ENCODE measurements around the gene RHBDF2.

Gene RHBDF2

GRCh38 chr17:76452660-76453430 lies 48.4 kb downstream of the RHBDF2 start, which contains the start of gene UBE2O:
UBE2O (minus strand) TSS chr17:76453152; CDS start chr17:76453141, 11 bp downstream.
- peak; percentile 72 to 92 for DNase-seq

- DNase-seq: no peak
Measured at GRCh38 chr17:76452127-76452659, 49.0 kb downstream of the RHBDF2 start.

- DNase-seq: no peak
Measured at GRCh38 chr17:76451506-76451905, 49.7 kb downstream of the RHBDF2 start.

- DNase-seq: no peak
Measured at GRCh38 chr17:76449126-76449525, 52.1 kb downstream of the RHBDF2 start.

- no peak for DNase-seq
Measured at GRCh38 chr17:76447931-76448652, 53.1 kb downstream of the RHBDF2 start.

- DNase-seq: no peak
Measured at GRCh38 chr17:76446449-76447231, 54.6 kb downstream of the RHBDF2 start.

- no peak for DNase-seq
Measured at GRCh38 chr17:76445697-76446448, 55.4 kb downstream of the RHBDF2 start.

GRCh38 chr17:76444518-76445311 lies 56.5 kb downstream of the RHBDF2 start:
- no peak for DNase-seq

GRCh38 chr17:76442341-76443338 lies 58.6 kb downstream of the RHBDF2 start:
- DNase-seq: no peak

GRCh38 chr17:76441686-76442340 lies 59.4 kb downstream of the RHBDF2 start:
- no peak for DNase-seq

- DNase-seq: no peak
Measured at GRCh38 chr17:76440751-76441362, 60.4 kb downstream of the RHBDF2 start.

GRCh38 chr17:76439314-76439928 lies 61.8 kb downstream of the RHBDF2 start:
- no peak for DNase-seq

- DNase-seq: no peak
Measured at GRCh38 chr17:76438906-76439305, 62.3 kb downstream of the RHBDF2 start.

GRCh38 chr17:76437467-76438402 lies 63.5 kb downstream of the RHBDF2 start:
- no peak for DNase-seq

- no peak for DNase-seq
Measured at GRCh38 chr17:76435751-76436150, 65.5 kb downstream of the RHBDF2 start.

- no peak for DNase-seq
Measured at GRCh38 chr17:76434870-76435269, 66.4 kb downstream of the RHBDF2 start.

GRCh38 chr17:76433693-76434092 lies 67.5 kb downstream of the RHBDF2 start:
- DNase-seq: no peak

Data from inflammatory macrophage treated with lipopolysaccharide for 1 hour (primary cell).